ENCODE results near the gene XCR1.

Gene XCR1

DNA sequence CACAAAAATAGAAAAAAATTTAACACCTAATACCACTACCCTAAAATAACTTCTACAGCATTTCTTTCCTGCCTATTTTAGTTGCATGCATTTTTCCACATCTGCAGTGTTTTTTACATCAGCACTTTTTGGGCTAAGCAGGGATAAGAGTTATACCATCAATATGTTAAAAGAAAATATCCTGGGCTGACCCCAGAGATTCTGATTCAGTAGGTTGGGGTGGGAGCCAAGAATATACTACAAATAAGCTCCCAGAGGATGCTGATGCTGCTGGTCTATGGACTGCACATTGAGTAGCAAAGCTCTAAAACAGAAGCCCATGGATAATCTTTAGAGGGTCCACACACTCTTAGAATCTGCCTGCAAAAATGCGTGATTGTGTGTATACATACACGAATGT lies 46.5 kb downstream of the XCR1 start:
- DNase-seq, result no peak

- DNase-seq, result no peak
These were observed 47.0 kb downstream of the XCR1 start for GRCh38 chr3:45980229-45980813.

DNA sequence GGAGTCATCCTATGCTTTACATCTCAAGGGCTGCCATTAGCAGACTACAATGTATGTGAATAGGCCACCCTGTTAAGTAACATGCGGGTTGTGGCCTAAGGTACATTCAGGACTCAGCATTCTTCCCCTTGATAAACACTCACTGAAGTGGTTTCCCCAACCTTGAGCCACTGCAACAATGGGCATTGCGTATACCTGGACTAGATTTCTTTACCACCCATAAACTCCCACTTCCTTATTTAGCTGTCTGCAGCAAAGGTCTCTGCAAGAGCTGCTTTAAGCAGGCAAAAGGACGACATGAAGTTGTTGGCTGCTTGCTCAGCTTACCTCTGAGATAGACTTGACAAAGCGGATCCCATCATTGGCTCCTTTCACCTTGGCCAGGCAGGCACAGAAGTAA lies 47.9 kb downstream of the XCR1 start:
- DNase-seq, result no peak

DNA sequence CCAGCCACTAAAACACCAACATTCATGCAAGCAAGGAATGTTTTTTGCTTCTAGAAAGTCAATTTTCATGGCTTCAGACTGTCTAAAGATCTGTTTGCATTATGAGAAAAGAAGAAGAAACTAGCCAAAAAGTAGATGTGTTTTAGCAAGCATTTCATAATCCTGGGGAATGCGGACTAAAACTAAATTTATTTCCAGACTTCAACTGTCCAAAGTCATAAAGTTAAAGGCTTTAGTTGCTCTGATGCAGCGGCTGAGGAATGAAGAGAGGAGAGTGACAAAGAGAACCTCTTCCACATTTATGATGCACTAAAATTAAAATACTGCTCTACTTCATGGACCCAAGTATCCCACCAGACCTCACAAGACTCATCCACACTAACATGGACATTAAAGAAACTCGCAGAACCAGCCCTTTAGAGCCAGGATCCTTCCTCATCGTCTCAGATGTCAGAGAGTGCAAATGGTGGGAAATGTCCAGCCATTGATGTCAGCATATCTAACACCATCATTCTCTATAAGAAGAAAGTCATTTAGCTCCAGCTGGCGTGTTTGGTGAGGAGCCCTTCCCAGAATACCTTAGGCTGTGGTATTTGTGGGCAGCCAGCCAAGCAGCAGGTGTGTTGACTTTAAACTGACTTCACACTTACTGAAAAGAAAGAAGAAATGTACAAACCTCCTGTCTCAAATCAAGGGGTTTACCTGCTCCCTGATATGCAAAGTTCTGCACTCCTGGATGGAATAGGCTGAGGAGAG lies 49.1 kb downstream of the XCR1 start:
- peak; percentile 75 for DNase-seq

DNA sequence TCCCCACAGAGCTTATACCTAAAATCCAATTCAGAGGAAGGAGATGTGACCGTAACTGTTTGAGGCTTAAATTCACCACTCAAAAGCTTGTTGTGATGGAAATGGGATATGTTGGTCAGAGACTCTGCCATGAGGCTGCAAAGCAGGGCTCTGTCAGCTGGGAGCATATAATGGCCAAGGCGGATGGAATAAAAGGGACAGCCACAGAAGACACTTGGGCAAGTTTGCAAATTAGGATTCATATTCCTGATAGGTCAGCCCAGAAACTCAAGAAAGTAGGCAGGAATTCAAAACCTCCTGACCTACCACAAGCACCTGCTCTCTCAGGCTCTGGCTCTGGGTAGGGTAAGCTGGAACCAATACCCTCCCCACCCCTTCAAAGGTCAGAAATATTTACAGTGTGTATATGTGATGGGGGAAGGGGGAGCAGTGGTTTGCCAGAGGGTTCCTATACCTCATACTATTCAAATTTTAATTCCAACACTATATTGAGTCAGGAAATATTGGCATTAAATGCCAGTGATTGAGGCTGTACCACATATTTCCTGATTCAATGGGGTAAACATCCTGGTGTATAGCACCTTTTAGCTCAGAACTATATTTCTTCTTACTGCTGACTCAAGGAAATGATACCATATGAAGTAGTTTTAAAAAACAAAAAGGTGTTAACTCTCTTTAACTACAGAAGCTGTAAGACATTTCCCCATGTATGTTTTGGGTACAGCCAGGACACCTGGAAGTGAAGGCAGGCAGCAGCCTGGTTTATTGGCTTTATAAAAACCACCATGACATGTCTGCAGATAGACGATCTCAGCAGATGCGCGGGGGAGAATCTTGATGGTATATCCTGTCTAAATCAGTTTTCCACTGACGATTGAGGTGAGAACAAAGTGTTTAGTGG lies 50.8 kb downstream of the XCR1 start:
- DNase-seq, result peak; percentile 45

DNA sequence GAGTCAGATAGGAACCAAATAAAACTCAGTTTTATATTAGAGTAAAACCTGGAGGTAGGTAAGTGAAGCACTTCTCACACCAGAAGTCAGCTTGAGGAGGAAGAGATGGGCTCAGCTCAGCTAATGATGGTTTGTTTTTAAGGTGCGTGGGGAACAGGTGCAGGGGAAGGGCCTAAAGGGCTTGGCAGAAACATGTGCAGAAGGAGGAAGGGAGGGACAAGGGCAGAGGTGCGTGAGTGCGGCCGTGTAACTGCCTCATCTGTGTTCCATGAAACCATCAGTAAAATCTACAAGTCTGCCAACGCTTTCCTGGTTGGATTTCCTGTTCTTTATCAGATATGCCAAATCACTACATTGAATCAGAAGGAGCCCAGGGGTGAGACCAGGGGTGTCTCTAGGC lies 51.6 kb downstream of the XCR1 start:
- DNase-seq, result no peak

DNA sequence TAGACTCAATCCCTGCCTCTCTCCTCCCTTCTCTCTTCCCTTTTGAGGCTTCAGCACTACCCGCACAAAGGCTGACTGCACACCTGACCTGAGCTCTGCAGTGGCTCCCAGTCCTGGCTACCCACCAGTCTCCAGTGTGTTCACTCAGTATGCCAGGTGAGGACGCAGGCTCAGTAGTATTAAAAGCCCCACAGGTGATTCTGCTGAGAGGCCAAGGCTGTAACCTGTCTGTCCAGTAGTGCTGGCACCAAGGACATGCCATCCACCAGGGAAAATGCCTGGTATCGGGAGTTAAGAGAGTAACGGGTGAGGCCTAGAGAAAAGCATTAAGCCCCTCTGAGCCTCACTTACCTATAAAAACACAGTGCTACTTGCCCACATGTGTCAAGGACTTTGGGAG lies 52.6 kb downstream of the XCR1 start:
- no peak for DNase-seq

DNA sequence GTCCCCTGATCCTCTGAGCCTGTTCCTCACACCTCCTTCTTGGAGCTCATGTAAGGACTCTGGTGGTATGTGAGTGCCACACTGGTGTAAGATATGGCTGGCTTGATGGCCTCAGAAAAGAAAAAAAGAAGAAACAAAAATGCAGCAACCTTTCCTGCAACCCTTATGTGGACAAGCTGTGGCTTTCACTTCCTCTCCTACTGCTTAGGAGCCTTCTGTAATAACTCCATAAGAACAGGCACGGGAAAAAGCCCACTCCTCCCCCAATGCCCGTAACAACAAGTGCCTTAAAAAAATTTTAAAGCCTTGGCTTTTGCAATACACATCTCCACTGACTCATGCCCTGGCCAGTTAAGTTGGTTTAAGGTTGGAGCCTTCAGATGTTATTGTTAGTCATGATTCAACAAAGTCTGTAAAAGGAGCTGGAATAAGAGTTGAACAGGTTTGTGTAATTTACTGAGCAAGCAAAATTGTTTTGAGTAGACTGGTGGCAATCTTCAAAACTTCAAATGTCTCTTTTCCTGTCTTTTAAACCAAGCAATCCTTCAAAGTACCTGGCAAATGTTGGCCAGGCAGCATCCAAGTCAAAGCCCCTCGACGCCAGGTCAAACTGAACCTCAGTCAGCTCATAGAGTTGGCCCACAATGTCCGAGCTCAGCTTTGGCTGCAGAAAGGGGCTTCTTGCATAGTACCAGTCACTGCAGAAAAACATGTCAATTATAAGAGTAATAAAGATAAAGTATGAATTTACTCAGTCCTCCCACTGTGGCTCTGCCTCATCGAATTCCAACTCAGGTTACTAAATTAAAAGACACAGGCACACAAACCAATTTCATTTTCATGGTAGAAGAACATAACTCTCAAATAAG lies 54.5 kb downstream of the XCR1 start:
- no peak for DNase-seq

DNA sequence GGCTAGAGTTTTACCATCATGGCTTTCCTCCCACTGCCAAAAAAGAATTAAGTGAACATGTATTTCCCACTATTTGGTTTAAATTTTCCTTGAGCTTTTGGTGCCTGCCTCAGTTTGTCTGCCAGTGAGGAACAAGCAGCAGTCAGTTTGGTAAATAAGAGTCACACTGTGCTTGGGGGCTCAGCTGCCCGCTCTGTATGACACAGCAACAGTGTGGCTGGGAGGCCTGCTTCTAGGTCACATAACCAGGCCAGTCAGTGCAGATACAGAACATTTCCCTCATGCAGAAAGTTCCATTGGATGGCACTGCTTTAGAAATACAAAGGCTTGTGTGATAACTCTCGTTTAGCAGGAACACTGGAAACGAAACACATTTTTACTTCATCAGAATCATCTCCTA lies 57.3 kb downstream of the XCR1 start:
- DNase-seq, result no peak

- DNase-seq, result no peak
These were observed 58.2 kb downstream of the XCR1 start for GRCh38 chr3:45969116-45969515.

- no peak for DNase-seq
These were observed 58.6 kb downstream of the XCR1 start for GRCh38 chr3:45968706-45969105.

DNA sequence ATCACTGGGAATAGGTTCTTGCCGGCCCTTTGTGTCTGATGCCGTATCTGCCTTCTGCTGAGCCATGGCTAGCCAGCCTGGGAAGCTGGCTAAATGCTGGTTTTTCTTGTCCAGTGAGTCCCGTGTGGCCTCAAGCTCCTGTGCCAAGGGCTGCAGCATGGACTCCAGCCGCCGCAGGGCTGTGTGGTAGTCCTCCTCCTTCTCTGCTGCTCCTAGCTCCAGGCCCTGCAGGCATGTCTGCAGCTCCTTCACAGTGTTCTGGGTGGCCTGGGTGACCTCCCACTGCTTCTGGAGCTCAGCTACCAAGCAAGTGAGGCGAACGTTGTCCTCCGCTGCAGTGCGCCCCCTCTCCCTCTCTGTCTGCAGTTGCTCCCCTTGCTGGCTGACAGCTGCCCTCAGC lies 59.1 kb downstream of the XCR1 start:
- no peak for DNase-seq

DNA sequence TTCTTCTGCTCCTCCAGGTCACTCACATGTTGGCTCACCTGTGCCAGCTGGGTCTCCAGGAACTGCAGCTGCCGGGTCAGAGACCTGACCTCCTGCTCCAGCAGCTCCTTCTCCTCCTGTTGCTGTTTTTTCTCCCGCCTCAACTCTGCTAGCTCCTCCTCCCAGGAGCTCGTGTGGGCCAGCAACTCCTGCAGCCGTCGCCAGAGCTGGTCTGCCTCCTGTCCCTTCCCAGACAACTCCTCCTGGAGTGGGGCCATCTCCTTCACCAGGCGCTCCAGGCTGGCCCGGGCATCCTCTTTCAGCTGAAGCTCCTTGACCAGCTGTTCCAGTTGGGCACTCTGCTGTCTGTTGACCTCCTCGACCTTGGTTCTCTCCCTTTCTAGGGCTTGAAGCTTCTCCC lies 59.6 kb downstream of the XCR1 start:
- no peak for DNase-seq
